ENCODE data around the gene GSKIP.

The GSKIP gene

DNA sequence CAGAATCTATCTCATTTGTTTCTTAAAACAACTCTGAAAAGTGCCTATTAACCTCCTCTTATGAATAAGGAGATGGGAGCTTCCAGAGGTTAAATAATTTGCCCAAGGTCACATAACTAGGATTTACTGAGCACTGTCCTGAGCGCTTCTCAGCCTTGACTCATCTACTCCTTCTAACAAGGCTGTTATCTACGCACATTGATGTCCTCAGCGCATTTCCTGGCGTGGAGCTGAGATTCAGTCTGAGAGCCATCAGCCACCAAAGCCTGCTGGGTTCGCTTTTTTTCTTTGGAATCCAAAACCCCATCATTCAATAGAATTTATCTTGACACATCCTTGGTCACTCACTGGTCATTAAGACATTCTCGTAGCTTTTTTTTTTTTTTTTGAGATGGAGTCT, 57.9 kb downstream of the GSKIP start:
- no peak for DNase-seq

- no peak for DNase-seq
These were observed 59.7 kb downstream of the GSKIP start for GRCh38 chr14:96422992-96423391.

- DNase-seq, result no peak
These were observed 60.3 kb downstream of the GSKIP start for GRCh38 chr14:96423446-96424108.

- DNase-seq, result no peak
These were observed 61.0 kb downstream of the GSKIP start for GRCh38 chr14:96424109-96424989.

- DNase-seq, result no peak
These were observed 70.7 kb downstream of the GSKIP start for GRCh38 chr14:96434040-96434439.
